DMS79 (cell line): ENCODE data around the gene ACOX3.
"Not testable (repeated sequence)": the region's sequence is repeated elsewhere in the genome, so short reads cannot be mapped to it uniquely, and the experiment has no call there.

Experiments used
- DNase-seq: peaks from one replicate; lab custom pipeline; 2025; lab: John Stamatoyannopoulos, UW

The ACOX3 gene

DNA sequence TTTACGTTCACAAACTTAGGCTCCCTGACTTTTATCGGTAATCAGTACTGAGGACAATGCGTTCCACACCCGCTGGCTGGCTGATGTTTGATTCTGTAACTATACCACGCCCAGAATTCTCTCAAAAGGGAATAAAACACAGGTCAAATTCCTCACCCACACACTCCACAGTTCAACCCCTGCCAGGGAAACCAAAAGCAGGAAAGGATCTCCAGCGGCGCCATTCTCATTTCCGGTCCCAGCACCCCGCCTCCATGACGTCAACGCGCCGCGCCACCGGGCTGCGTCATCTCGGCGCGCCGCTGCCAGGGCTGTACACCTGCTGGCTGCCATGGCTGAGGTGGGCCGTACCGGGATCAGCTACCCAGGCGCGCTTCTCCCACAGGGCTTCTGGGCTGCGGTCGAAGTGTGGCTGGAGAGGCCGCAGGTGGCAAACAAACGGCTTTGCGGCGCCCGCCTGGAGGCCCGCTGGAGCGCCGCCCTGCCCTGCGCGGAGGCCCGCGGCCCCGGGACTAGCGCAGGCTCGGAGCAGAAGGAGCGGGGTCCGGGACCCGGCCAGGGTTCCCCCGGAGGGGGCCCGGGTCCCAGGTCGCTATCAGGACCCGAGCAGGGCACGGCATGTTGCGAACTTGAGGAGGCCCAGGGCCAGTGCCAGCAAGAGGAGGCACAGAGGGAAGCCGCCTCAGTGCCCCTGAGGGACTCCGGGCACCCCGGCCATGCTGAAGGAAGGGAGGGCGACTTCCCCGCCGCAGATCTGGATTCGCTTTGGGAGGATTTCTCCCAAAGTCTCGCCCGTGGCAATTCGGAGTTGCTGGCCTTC is at the start of gene ACOX3, which contains the start of gene TRMT44:
Gene ACOX3 (minus strand): TSS at position 232 of the 820 bp plus-strand sequence. CDS start 24,202 bp downstream, outside the sequence.
Gene TRMT44 (plus strand): TSS at position 286 of the 820 bp plus-strand sequence. CDS start 46 bp downstream, at position 332.
- peak; percentile 39 for DNase-seq

GRCh38 chr4:8488791-8489369 is 48.4 kb upstream of the ACOX3 start:
- no peak for DNase-seq

DNA sequence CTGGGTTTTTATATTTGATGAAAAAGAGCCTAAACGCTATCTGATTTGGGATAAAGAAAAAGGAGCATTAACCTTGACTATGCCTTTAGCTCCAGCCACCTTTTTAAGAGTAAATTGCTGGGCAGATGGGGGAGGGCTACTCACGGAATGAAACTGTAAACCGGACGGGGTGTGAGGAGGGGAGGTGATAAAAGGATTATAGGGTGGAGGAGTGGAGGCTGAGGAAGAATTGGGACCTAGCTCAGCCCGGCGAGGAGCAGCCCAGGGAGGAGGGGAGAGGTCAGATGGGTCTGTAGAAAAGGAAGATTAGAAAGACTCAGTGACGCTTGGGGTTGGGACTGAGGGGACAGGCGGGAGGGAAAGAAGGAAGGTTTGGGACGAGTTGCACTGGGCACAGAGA is 46.1 kb upstream of the ACOX3 start:
- not testable (repeated sequence) for DNase-seq

DNA sequence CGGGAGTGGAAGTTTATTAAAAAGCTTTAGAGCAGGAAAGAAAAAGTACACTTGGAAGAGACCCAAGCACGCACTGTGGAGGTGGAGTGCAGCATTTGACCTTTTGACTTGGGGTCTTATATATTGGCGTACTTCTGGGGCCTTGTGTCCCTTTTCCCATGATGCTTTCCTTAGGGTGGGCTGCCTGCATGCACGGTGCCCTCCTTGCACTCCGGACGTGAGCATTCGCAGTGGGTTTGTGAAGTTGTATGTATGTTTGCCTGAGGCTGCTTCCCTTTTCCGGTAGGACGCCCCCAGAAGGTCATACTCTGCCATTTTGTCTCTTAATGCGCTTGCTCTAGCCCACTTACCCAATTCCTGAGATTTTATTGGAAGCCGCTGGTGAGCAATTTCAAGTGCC is 39.7 kb upstream of the ACOX3 start:
- no peak for DNase-seq

GRCh38 chr4:8478801-8479744 is 38.5 kb upstream of the ACOX3 start:
- no peak for DNase-seq

DNA sequence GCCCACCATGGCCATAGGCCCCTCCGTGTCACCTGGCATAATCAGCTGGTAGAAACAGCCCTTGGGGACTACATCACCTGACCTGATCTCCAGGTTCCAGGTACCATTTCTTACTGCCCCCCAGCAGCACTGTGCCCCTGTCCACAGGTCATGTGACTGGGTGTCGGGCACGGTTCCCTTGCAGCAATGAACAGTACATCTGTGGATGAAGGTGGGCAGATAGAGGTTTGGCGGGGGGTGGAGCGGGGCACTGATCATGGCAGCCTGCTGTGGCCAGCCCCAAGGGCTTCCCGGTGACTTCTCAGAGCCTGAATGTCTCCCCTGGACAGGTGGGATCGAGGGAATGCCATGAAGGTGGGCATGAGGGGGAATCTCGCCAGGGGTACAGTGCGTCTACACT is 37.8 kb upstream of the ACOX3 start:
- no peak for DNase-seq

GRCh38 chr4:8477676-8478075 is 37.2 kb upstream of the ACOX3 start:
- DNase-seq = no peak

DNA sequence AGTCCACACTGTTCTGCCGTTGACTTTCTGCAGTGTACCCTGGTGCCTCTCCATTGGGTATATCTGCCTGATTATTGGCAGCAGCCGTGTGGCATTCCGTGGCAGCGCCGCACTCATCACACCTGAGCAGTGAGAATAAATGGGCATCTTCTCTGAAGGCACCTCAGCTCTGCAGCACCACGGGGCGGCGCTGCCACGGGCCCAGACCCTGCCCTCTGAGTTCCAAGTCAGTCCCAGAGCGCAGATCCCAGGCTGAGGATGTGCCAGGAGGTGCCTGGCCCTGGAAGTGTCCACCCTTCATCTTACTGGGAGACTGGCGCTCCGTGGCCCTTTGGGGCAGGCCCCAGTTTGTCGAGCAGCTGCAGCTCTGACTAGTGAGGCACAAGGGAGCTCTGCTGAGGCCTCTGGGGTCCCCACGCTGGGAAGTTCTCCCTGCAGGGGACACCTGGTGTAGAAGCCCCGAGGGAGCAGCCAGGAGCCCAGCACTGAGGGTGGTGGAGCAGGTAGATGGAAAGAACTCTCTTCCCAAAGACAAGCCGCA is 36.6 kb upstream of the ACOX3 start:
- no peak for DNase-seq

- DNase-seq = no peak
Observed at GRCh38 chr4:8475751-8476575, 35.4 kb upstream of the ACOX3 start.

DNA sequence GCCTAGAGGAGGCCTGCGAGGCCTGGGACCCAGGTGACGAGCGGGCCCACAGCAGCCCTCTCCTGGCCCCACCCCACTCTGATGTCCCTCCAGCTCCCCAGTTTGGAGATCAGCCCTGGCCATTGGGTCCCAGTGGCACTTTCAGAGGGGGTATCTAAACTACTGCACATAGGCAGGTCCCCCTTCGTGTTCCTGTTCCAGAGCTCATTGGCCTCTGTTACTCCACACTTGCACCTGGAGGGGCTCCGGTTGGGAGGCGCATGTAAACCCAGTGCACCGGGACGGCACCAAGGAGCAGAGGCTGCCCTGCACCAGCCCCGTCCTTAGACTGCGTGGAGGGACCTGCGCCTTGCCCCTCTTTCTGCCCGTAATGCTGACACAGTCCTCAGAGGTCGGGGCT is 34.3 kb upstream of the ACOX3 start:
- DNase-seq = no peak

- no peak for DNase-seq
Observed at GRCh38 chr4:8473920-8474590, 33.5 kb upstream of the ACOX3 start.

- no peak for DNase-seq
Observed at GRCh38 chr4:8473198-8473919, 32.8 kb upstream of the ACOX3 start.

- DNase-seq = no peak
Observed at GRCh38 chr4:8472689-8473197, 32.2 kb upstream of the ACOX3 start.

GRCh38 chr4:8472158-8472688 is 31.7 kb upstream of the ACOX3 start:
- DNase-seq = no peak

- DNase-seq = no peak
Observed at GRCh38 chr4:8471211-8471875, 30.8 kb upstream of the ACOX3 start.

- DNase-seq = no peak
Observed at GRCh38 chr4:8470451-8471024, 30.0 kb upstream of the ACOX3 start.

- DNase-seq = no peak
Observed at GRCh38 chr4:8469550-8469949, 29.0 kb upstream of the ACOX3 start.

GRCh38 chr4:8468746-8469535 is 28.4 kb upstream of the ACOX3 start:
- DNase-seq = peak; percentile 3
